Measurements from ENCODE around the gene SLC16A1. TPM values are rescaled to one million over a fixed set of nuclear protein-coding genes. Genes with fewer than 3 reads are reported as not detected.

Gene SLC16A1
- total and polyA plus RNA-seq, 2 of the 8 experiments (the other 6 are each of a cell fraction or from before 2014, with no cell fraction given) = 435 to 545 TPM

DNA sequence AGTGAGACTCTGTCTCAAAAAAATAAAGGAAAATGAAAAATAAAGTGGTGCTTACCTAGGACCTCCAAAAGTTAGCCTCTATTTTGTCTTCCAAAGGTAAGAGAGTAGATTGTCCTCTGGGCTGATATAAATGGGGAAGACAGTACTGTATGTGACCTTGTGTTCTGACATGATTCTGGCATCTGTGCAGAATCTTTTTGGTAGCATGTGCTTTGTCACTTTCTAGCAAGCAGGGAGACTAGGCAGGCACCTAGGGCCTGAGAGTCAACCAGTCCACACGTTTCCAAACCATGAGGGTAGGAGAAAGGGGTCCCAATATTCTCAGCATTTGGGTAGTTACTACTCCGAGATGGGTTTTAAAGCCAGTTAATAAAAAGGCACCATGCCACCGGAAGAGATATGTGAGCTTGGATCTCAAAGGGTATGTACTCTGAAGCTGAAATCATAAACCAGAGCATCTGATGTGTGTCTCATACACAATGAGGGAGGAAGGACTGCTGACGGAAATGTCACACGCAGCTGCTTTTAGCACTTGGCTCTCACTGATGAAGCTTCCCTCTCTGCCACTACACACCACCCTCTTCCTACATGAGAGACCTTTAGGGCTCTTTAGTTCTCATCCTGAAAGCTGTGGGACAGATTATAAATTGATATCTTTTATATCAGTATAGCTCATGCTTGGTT lies 27.0 kb upstream of the SLC16A1 start (continued):
- TF ChIP-seq YY1 (IDR thresholded peaks at IDR 0.05; ENCODE audit: low read depth, low read length) (no peak), CHD2 (IDR thresholded peaks at IDR 0.05; ENCODE audit: low read length) (no peak)

Measured in H1 (cell line).